PC-9 (cell line): Measurements from ENCODE around the gene RUNX3.

Experiments used
- EZH2 ChIP-seq: fragments of 200-600 bp; sonication (generic); IDR thresholded peaks from 2 replicates; pipeline ENCODE4 v1.8.0; 2017; ENCODE audit warnings: antibody characterized with exemption, low read depth
- TF ChIP-seq, protein P1 (sequence below): fragments of 200-600 bp; sonication (generic); conservative IDR thresholded peaks from 2 replicates; pipeline ENCODE4 v1.6.1; 2017; ENCODE audit warnings: mixed run types, antibody characterized with exemption, mild to moderate bottlenecking, moderate library complexity

- TF ChIP-seq, protein P1, sequence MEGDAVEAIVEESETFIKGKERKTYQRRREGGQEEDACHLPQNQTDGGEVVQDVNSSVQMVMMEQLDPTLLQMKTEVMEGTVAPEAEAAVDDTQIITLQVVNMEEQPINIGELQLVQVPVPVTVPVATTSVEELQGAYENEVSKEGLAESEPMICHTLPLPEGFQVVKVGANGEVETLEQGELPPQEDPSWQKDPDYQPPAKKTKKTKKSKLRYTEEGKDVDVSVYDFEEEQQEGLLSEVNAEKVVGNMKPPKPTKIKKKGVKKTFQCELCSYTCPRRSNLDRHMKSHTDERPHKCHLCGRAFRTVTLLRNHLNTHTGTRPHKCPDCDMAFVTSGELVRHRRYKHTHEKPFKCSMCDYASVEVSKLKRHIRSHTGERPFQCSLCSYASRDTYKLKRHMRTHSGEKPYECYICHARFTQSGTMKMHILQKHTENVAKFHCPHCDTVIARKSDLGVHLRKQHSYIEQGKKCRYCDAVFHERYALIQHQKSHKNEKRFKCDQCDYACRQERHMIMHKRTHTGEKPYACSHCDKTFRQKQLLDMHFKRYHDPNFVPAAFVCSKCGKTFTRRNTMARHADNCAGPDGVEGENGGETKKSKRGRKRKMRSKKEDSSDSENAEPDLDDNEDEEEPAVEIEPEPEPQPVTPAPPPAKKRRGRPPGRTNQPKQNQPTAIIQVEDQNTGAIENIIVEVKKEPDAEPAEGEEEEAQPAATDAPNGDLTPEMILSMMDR, result no peak
- no peak for TF ChIP-seq EZH2
Measured at GRCh38 chr1:24967555-24967954, 37.5 kb upstream of the RUNX3 start.
